ENCODE results near the gene CABS1.

Gene CABS1

DNA sequence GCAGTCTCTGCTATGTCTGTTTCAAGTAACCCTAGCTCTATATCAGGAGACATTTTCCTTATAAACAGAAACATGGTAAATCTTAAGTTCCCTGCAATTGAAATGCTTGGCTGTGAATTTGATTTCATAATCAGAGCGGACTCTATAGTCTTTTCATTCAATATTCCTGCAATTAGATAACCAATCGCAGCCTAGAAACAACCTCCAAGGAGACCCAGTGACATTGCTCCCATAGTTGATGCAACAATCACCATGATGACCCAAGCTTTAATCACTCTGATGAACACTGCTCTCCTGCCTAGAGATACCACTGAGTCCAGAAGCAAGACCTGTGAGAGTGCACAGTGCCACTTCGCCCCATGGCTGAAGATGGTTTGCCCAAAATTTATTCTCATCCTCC, at the start of gene CABS1:
CABS1 (plus strand) TSS at position 301 of the 400 bp plus-strand sequence; CDS start at position 360, 59 bp downstream.
- no peak for DNase-seq

DNA sequence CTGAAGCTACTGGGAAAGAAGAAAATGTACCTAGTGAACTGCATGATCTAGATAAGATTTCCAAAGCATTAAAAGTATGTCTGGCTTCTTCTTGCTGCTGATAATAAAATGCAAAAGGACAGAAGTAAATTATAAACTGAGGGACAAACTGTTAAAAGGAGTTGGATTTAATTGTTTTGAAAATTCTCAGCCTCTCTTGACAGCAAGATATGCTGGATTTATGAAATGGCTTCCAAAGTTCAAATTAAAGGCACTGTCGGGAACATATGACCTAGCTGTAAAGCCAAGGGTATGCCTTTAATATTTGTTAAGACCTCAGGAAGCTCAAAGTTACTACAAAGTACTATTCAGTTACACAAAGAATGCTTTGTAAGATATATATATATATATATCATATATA, 46.1 kb upstream of the CABS1 start:
- DNase-seq: no peak

DNA sequence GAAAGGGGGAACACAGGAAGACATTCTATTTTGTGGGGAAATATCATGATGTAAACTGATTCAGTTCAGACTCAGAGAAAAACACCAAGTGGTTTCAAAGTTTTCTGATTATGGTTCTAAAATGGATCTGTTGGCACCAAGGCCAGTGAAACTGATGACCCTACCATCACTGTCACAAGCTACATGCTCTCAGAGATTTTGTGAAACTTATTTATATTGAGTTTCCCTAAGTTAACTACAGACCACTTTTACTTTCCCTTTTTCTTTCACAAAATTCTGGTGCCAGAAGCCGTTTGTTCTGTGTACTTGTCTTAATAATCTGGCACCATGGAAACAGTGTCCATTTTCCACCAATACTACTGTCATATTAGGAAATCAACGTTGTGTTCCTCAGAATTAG, 43.4 kb upstream of the CABS1 start:
- DNase-seq: no peak

DNA sequence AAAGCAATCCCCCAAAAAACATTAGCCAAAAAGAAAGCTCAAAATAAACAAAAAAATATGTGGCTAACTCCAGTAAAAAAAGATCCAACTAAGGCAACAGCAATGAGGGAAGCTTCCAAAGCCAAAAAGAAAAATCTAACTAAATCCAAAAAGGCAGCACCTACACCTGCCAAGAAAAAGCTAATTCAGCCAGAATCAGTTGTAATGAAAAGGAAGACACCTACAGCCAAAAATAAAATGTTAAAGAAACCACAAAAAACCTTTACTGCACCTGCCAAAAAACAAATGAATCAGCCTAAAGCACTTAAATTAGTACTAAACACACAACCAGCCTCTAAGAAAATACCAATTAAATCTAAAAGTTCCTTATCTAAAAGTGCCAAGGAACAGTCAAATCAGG, 37.2 kb upstream of the CABS1 start:
- no peak for DNase-seq

DNA sequence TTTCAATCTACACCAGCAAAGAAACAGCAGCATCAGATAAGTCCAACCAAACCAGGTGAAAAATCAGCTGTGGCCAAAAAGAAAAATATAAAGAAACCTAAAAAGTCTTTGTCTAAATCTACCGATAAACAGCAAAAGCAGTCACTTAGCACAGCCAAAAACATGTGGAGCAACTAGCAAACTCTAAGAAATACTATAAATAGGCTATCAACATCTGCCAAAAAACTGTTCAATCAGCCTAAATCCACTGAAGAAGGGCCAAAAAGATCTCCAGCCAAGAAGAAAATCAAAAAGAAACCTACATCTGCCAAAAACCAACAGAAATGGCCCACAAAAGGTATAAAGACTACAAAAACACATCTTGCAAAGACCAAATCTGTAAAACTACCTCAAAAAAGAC, 36.7 kb upstream of the CABS1 start:
- no peak for DNase-seq

DNA sequence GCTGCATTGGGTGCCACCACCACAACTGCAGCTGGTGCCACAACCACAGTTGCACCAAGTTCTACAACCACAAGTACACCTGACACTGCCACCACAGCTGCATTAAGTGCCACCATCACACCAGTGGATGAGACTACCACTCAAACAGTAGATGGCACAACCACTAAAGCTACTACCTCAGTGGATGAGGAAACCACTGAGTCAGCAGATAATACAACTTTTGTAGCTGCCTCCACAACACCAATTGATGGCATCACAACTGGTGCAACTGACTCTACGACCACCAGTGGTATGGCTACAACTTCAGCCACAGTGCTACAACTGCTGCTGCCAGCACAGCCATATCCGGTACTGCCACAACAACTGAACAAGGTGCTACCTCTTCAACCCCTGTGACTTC, 35.1 kb upstream of the CABS1 start:
- no peak for DNase-seq

DNA sequence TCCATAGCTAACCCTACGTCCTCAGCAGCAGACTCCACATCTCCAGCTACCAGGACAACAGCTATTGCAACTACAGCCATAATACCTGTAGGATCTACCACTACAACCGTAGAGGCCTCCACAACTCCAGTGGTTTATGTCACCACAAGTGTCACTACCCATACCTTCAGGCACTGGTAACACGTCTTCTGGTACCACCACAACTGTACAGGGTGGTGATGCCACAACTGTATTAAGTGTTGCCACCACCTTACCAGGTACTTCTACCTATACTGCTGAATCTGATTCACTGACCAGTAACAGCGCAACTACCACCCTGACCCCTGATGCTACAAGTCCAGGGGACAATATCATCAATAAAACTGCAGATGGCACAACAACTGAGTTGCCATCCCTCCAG, 34.6 kb upstream of the CABS1 start:
- no peak for DNase-seq

DNA sequence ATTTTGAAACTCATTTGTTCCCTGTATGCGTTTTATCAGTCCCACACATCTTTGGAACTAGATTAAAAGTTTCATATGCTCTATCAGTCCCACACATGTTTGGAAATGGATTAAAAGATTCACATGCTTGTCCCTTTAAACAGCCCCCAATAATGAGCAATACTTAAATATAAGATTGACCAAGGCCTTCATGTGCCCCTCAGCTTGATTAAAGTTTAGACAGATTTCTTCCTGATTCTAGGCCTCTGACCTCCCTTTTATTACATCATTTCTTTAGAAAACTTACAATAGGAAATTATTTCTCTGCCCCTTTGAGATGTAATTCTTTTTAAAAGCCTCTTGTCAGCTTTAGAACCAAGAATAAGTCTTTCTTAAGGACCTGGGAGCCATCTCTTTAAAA, 31.7 kb upstream of the CABS1 start:
- DNase-seq: no peak

DNA sequence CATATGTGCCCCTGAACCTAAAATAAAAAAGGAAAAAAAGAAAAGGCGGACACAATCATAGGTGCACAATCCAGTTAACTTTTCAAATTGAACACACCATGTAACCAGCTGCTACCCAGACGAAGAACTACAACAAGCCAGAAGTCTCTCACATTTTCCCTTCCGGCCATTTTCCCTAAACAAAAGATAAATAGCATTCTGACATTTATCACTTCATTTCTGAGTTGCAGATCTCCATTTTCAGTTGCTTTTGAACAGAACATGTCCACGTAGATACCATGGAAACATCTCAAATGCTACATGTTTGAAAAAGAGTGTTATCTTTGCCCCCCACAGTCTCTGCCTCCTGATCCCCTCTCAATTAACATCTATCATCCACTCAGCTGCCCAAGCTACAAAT, 29.2 kb upstream of the CABS1 start:
- no peak for DNase-seq

DNA sequence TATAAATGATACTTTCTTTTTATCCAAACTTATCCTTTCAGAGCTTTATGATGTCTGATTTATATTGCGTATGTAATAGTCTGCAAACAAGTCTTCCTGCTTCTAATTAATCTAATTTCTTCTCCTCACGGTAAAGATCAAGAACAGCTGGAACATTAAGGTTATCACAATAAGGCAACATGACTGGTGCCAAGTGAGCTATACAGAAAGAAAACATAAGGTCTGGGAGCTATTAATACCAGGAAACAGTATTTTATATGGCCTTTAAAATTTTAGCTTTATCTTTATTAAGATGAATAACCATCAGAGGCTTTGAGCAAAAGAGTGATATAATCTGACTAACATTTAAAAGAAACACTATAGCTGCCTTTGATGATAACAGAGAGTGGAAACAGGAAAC, 28.7 kb upstream of the CABS1 start:
- DNase-seq: no peak

DNA sequence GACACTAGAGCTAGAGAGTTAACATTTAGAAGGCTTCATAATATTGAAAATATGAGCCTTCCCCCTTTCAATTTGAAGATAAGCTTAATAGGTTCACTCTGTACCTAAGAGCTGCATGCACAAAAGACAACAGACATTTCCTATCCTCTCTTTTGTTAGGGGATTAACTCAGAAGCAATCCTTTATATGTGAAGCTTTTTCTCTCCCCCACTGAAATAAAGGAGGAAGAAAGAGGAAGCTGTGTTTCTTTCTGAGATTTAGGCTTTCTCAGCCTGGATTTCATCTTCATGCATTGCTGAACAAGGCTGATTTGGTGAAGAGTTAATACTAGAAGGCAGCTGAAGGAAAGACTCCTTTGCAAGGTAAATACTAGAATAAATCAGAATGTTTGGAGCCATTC, 21.0 kb upstream of the CABS1 start:
- DNase-seq: no peak

DNA sequence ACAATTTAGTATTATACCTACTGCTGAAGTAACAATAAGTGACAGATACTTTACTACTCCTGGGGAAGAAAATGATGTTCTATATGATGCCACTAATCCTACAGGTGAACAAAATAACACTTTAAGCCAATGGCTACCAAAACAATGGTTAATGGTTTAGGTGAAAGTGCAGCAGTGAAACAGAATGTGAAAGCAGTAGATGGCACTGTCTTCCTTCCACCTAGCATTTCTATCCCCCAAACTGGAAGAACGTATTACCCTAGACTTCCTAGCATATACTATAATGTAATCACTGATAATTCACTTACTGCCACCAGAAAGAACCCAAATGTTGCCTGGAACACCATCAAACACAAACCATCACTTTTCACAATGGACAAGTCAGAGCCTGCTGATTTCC, 18.9 kb upstream of the CABS1 start:
- DNase-seq: no peak

DNA sequence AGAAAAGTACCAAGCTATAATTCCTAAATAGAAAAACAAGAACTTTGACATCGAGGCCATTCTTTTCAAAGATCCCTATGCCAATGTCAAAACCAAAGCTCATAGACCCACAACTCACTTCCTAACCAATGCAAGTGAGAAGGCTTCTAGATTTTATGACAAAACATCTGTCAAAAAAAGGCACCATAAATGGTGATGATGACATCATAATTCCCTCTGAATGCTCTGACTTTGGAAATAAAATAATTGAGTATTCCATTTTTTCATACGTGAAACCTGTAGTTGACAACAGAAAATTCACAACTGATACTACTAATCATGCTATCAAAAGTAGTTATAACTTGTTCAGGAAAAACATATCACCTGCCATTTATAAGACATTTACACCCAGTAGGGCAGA, 8.7 kb upstream of the CABS1 start:
- no peak for DNase-seq

DNA sequence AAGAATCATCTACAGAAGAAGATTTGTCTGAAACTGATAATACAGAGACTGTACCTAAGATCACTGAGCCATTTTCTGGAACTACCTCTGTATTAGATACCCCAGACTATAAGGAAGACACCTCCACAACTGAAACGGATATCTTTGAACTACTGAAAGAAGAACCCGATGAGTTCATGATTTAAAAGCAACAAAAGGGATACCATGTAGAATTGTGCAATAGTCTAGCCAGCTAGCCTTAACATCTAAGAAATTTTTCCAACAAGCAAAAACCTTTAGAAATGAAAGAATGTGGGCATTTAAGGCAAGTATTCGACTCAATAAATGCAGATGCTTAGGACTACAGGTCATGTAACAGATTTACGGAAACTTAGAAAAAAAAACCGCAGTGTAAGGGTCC, 1.3 kb downstream of the CABS1 start:
- DNase-seq: no peak

DNA sequence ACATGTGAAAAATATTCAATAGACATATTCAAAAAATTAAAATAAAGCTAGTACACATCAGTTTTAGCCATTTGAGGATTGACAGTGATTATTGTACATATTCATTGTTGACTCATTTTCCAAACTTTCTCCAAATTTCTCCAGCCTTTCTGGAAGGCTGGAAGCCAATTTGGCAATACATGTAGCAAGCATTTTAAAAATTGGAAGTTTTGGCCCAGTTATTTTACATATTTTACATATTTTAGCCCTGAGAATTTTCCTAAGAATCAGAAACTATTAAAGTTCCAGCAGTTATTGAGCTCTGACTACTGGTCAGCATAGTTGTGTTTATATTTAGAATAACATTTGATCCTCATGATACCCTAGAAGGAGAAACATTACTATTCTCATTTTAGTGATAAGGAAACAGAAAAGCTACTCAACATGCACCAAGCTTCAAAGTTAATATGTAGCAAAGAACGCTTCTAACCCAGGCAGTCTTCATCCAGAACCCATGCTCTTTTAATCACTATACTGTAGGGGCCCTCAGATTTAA, 3.2 kb downstream of the CABS1 start:
- no peak for DNase-seq

DNA sequence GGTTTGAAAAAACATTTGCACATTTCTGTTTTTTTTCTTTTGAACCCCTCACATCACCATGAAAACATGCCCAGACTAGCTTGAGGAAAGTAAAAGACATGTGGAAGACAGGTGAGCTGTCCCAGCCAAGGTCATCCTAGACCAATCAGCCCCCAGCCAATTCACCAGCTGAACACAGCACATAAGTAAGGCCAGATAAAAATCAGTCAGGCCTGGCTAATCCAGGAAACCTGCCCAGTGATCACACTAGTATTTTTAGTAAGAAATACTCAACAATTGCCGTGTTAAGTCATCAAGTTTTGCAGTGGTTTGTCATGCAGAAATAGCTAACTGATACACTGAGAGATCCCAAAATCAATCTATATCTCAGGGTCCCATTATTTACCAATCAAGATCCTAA, 21.4 kb downstream of the CABS1 start:
- no peak for DNase-seq

DNA sequence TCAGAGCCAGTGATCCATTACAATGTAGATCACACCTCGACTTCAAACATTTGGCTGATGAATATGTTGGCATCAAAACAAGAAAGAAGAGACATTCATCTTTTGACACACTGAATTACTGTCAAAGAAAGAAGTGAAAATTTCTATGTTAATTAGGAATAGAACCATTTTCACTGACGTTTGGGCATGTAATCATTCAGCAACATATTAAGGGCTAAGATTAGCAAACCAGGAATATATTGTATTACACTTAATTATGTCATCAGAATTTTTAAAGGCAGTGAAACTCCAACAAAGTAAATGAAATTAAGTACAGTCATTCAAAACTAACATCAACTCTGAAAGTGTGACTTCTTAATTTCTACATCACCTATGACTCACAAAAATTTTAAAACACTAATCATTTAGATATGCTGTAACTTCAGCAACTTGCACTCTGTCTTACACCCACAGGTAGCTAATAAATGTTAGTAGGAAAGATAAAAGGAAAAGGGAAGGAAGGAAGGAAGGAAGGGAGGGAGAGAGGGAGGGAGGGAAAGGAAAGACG, 24.4 kb downstream of the CABS1 start:
- no peak for DNase-seq

DNA sequence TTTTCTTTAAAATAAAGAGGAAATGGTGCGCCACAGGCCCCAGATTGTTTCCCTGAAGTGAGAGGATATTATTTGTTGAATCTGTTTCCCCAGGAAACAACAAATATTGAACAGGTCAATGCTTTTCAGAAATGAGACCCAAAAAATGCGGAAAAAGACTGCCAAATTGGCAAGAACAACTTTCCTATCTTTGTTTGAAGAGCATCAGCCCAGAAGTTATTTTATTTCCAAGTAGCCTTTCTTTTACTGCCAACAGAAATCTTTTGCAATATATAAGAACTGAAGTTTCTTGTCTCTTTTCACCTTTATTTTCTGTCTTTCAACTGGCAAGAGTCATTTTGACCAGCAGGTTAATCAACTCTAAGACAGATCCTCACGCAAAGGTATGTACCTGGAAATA, 25.7 kb downstream of the CABS1 start, which contains the start of gene SMR3A:
SMR3A (plus strand) TSS at position 301 of the 400 bp plus-strand sequence. CDS start 1,356 bp downstream, outside the sequence.
- DNase-seq: no peak

DNA sequence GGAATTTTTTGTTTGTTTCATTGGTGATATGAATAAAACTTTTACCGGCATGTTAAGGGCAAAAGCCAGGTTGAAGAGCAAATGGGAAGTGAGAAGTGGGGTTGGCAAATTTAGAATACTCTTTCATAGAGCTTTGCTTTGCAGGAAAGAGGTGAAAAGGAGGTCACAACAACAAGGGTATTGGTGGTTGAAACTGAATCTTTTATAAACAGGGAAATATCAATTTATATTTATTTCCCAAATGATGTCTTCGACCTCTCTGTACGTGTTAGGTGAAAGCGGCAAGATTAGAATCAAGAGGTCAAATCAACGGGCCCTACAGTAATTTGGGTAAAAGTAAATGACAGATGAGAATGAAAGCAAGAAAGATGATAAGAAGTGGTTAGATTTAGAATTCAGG, 29.2 kb downstream of the CABS1 start:
- DNase-seq: no peak

DNA sequence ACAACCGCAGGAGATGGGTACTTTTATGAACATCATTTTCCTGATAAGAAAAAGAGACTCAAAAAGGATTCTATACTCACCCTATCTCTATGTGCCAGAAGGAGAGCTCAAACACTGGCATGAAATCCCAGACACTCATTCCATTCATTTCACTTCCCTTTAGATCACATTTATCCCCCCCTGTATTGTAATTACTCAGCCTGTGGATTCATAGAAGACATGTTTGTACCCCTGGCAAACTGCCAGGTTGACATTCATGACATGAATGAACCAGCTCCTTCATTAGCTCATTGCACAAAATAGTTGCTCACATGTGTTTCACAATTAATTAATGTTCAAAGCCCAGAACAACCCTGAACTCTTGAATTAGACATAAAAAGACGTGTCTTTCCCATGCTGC, 30.7 kb downstream of the CABS1 start:
- peak; percentile 39 for DNase-seq

DNA sequence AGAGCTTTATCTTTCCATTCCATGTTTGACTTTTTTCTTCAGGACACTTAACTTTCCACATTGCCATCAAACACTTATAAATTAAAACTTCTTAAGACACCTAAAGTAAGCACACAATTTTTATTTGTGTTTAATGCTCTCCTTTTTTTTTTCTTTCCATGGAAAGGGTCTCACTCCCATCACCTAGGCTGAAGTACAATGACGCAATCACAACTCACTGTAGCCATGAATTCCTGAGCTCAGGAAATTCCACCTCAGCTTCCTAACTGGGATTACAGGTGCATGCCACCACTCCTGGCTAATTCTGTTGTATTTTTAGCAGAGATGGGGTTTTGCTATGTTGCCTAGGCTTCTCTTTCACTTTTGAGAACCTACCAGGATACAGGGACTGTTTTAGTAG, 33.0 kb downstream of the CABS1 start:
- no peak for DNase-seq

DNA sequence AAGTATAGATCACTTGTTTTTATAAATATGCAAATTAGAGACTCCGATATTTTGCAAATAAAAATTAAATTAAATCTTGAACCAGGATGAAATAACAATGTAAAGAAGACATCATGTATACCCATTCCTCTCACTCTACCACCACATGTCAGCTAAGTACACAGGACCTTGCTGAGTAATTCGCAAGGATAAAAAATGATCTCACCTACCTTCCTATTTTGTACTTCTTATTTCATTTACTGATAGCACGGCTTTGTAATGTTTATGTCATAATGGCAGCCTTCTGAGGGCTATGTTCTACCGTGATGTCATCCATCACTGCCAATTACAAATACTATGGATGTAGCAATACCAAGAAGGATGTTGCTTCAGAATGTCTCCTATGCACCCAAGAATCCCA, 37.2 kb downstream of the CABS1 start:
- DNase-seq: no peak

DNA sequence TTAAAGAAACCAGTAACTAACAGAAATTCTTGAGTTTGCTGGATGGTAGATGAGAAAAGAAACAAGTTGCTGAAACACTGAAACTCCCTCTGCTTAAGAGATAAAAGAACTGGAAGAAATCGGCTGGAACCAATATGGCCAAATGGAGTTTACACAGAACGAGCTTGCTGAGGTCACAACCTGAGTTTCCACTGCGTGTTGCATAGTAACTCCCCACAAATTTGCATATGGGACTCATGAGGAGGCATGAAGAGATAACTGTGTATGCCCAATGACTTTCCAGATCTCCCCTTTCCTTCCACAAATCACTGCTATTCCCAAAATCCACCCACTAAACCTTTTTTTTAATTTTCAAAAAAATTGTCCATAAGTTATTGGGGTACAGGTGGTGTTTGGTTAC, 38.0 kb downstream of the CABS1 start:
- DNase-seq: no peak

DNA sequence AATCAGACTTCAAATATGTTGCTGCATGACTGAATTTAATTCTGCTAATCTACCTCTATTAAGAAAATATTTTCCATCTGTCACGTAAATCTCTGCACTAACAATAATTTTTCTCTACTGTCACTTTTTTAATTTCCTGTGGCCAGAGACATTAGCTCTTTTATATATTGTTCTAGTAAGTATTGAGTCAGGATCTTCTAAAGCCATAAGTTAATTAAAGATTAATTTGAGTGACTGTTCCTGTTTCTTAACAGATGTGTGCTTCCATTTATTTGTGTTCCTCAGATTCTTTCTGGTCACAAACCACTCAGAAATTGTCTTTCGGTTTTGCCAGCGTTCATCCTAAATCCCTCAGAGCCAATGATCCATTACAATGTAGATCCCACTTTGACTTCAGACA, 45.8 kb downstream of the CABS1 start:
- no peak for DNase-seq

DNA sequence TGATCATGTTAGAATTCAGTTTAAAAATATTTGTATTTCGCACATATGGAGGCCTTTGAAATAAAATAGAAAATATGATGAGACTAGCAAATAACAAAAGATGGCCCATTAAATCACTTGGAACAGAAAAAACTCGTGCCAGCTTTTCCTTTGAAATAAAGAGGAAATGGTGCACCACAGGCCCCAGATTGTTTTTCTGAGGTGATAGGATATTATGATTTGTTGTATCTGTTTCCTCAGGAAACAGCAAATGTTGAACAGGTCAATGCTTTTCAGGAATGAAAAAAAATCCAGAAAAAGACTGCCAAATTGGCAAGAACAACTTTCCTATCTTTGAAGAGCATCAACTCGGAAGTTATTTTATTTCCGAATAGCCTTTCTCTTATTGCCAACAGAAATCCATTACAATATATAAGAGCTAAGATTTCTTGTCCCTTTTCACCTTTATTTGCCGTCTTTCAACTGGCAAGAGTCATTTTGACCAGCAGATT, 48.0 kb downstream of the CABS1 start, which contains the start of gene SMR3B:
SMR3B (plus strand) TSS at position 441 of the 491 bp plus-strand sequence. CDS start 1,380 bp downstream, outside the sequence.
- no peak for DNase-seq

All from COR-L47 (cell line).